K562 (cell line): ENCODE data around the gene SORCS1. TPM values are rescaled to one million over a fixed set of nuclear protein-coding genes. Genes with fewer than 3 reads are reported as not detected.
A peak's percentile ranks its signal among the peaks of the same experiment; 100 is the strongest.

ENCODE experiments used
- ATAC-seq: fragments of 200-7000 bp; cut with Tn5 transposase; 3 replicates; pipeline ENCODE4 v1.9.1; 2020; ENCODE audit warnings: moderate library complexity
- BruUV-seq: library from RNA; stranded (reverse); fragments of 400-500 nt; replicated peaks from 2 replicates; lab custom pipeline; 2021; lab: Mats Ljungman, UMichigan
- CTCF ChIA-PET: fragments of 300-600 bp; formaldehyde crosslinking; extraction: SDS; loops from one replicate; lab custom pipeline; 2021; ENCODE audit warnings: low intra/inter-chr PET ratio; lab: Yijun Ruan, JAX
- POLR2A ChIA-PET: fragments of 300-600, 350-650 bp; sonication (Branson Sonifier 250); formaldehyde crosslinking; extraction: SDS; loops from one replicate; lab custom pipeline; 2021; ENCODE audit warnings: antibody characterized with exemption, inconsistent platforms; lab: Yijun Ruan, JAX
- DNase-seq, 4 experiments: peaks; one replicate each; pipeline versions ENCODE4 v3.0.0 to v3.0.0-alpha.2; 2011 to 2018; ENCODE audit warnings: low spot score in 3 of 4, mixed read lengths in 3 of 4; ENCODE audit errors: extremely low read depth in 1 of 4
- FAIRE-seq: peaks from 2 replicates; lab custom pipeline; 2011; peaks lifted over from hg19 to GRCh38; lab: Jason Lieb, UNC
- H2AFZ ChIP-seq: 2 replicates; pipeline ENCODE4 v1.6.0; 2011; ENCODE audit warnings: low read depth, low read length, control low read depth, inconsistent platforms
- H3K27ac ChIP-seq: fragments of 200-600 bp; 3 replicates; pipeline ENCODE4 v1.8.0; 2011; ENCODE audit warnings: low read depth, mild to moderate bottlenecking, control low read depth, inconsistent platforms, low read length, moderate library complexity, mixed read lengths; ENCODE audit errors: extremely low read depth
- H3K27me3 ChIP-seq, 2 experiments: fragments of 300-600 bp in 1 of 2; 2 replicates in 1 of 2; 3 replicates in 1 of 2; pipeline versions ENCODE4 v1.6.0 to v1.8.0; 2011; ENCODE audit warnings: inconsistent platforms in 2 of 2, low read length in 2 of 2, mild to moderate bottlenecking in 1 of 2, mixed read lengths in 1 of 2, moderate library complexity in 1 of 2; ENCODE audit not compliant: control insufficient read depth in 2 of 2, insufficient read depth in 2 of 2
- H3K36me3 ChIP-seq: fragments of 300-600 bp; 3 replicates; pipeline ENCODE4 v1.8.0; 2011; ENCODE audit warnings: mild to moderate bottlenecking, low read length, inconsistent platforms; ENCODE audit not compliant: control insufficient read depth, insufficient read depth
- H3K4me1 ChIP-seq, 2 experiments: fragments of 200-600 bp in 1 of 2; replicated peaks in 1 of 2; 2 replicates in 1 of 2; 3 replicates in 1 of 2; pipeline versions ENCODE4 v1.5.1 to v1.8.0; 2011; ENCODE audit warnings: inconsistent platforms in 2 of 2, low read length in 2 of 2, mild to moderate bottlenecking in 1 of 2, mixed read lengths in 1 of 2, moderate library complexity in 1 of 2; ENCODE audit not compliant: control insufficient read depth in 2 of 2, insufficient read depth in 2 of 2
- H3K4me2 ChIP-seq: 2 replicates; pipeline ENCODE4 v1.6.1; 2011; ENCODE audit warnings: low read length, control low read depth, inconsistent platforms, mixed read lengths; ENCODE audit not compliant: insufficient read depth
- H3K4me3 ChIP-seq: fragments of 200-600 bp; sonication (generic), shearing (Covaris generic); 2 replicates; pipeline ENCODE4 v1.5.1; 2016; ENCODE audit warnings: control low read depth, inconsistent platforms
- H3K79me2 ChIP-seq: fragments of 200-600 bp; 3 replicates; pipeline ENCODE4 v1.8.0; 2011; ENCODE audit warnings: low read length, inconsistent platforms; ENCODE audit not compliant: control insufficient read depth, insufficient read depth
- H3K9ac ChIP-seq, 2 experiments: 2 replicates each; pipeline versions ENCODE4 v1.6.0 to v1.6.1; 2011; ENCODE audit warnings: low read depth in 2 of 2, low read length in 2 of 2, control low read depth in 1 of 2, inconsistent platforms in 1 of 2, mild to moderate bottlenecking in 1 of 2, mixed read lengths in 1 of 2; ENCODE audit not compliant: insufficient read depth in 1 of 2
- H3K9me1 ChIP-seq: one replicate; pipeline ENCODE4 v1.6.0; 2011; ENCODE audit warnings: inconsistent platforms, mild to moderate bottlenecking, low read length, moderate library complexity; ENCODE audit not compliant: control insufficient read depth, insufficient read depth
- H3K9me3 ChIP-seq: replicated peaks from 2 replicates; pipeline ENCODE4 v1.5.1; 2011; ENCODE audit warnings: low read depth, low read length, inconsistent platforms; ENCODE audit not compliant: control insufficient read depth, insufficient read depth
- H4K20me1 ChIP-seq: replicated peaks from 2 replicates; pipeline ENCODE4 v1.6.1; 2011; ENCODE audit warnings: low read length, inconsistent platforms, mixed read lengths; ENCODE audit not compliant: control insufficient read depth, insufficient read depth
- ARID2 ChIP-seq: fragments of 450-650 bp; IDR thresholded peaks from 2 replicates; pipeline ENCODE4 v1.6.1; 2017; ENCODE audit warnings: antibody characterized with exemption, mild to moderate bottlenecking
- CTCF ChIP-seq, 3 experiments: IDR thresholded peaks in 2 of 3; conservative IDR thresholded peaks in 1 of 3; 2 replicates each; pipeline ENCODE4 v1.5.1; 2011 to 2012; ENCODE audit warnings: low read length in 3 of 3, mild to moderate bottlenecking in 3 of 3, control low read depth in 2 of 3, improper control_type of control experiment in 1 of 3, inconsistent platforms in 1 of 3, low read depth in 1 of 3, mixed read lengths in 1 of 3, moderate library complexity in 1 of 3; ENCODE audit not compliant: insufficient read depth in 2 of 3
- NFE2 ChIP-seq: IDR thresholded peaks from 2 replicates; pipeline ENCODE4 v1.6.1; 2014; ENCODE audit warnings: antibody characterized with exemption, low read depth
- PCBP1 ChIP-seq: fragments of 200-400 bp; formaldehyde crosslinking; IDR thresholded peaks from 2 replicates; pipeline ENCODE4 v1.6.1; 2018; ENCODE audit warnings: mild to moderate bottlenecking, low read depth, low read length; ENCODE audit not compliant: poor library complexity, severe bottlenecking
- PCBP2 ChIP-seq: fragments of 200-400 bp; formaldehyde crosslinking; IDR thresholded peaks from 2 replicates; pipeline ENCODE4 v1.6.1; 2018; ENCODE audit warnings: low read length, low read depth, mild to moderate bottlenecking, moderate library complexity; ENCODE audit not compliant: poor library complexity, severe bottlenecking
- RAD21 ChIP-seq, 2 experiments: fragments of 250-450 bp in 1 of 2; fragments of 450-650 bp in 1 of 2; sonication (Bioruptor Pico) in 1 of 2; formaldehyde crosslinking in 1 of 2; IDR thresholded peaks in 1 of 2; conservative IDR thresholded peaks in 1 of 2; 2 replicates each; pipeline versions ENCODE4 v1.4.0 to v1.8.0; 2020 to 2022; ENCODE audit warnings: mild to moderate bottlenecking in 2 of 2, moderate library complexity in 1 of 2
- REST ChIP-seq, 2 experiments: fragments of 450-650 bp; formaldehyde crosslinking in 1 of 2; IDR thresholded peaks; 2 replicates each; pipeline versions ENCODE4 v1.4.0 to v1.6.1; 2014 to 2020; ENCODE audit warnings: mild to moderate bottlenecking in 2 of 2, borderline replicate concordance in 1 of 2, low read depth in 1 of 2
- SMC3 ChIP-seq: conservative IDR thresholded peaks from 2 replicates; pipeline ENCODE4 v1.6.1; 2011; ENCODE audit warnings: low read depth, low read length, improper control_type of control experiment; ENCODE audit not compliant: insufficient read depth
- ZNF12 ChIP-seq: sonication (generic); formaldehyde crosslinking; IDR thresholded peaks from 2 replicates; pipeline ENCODE4 v1.4.0; 2020; ENCODE audit warnings: mild to moderate bottlenecking, missing genetic modification reagents
- ZNF134 ChIP-seq: fragments of 250-450 bp; sonication (Bioruptor Pico); conservative IDR thresholded peaks from 2 replicates; pipeline ENCODE4 v1.4.0; 2020
- WGBS: fragments of 100-300 bp; shearing (Covaris generic); methylation state at CpG from one replicate; pipeline ENCODE4 v1.1.6; 2016; ENCODE audit warnings: low coverage, mixed read lengths; ENCODE audit not compliant: insufficient coverage; ENCODE audit errors: missing lambda C conversion rate; 5-methylcytosine and 5-hydroxymethylcytosine counted together
- in situ Hi-C: fragments of 300-500 bp; cut with MboI; formaldehyde crosslinking; loops from 4 replicates; pipeline ENCODE4 v1.15.0; 2018; ENCODE audit warnings: inconsistent platforms, mixed read lengths
- intact Hi-C: fragments of 100-400 bp; cut with micrococcal nuclease; formaldehyde crosslinking; loops from 2 replicates; pipeline ENCODE4 v1.14.2; 2022
- polyA plus RNA-seq, 8 experiments: library from polyadenylated mRNA; depleted of rRNA in 4 of 8; stranded (reverse) in 5 of 8; unstranded in 3 of 8; fragments of >200 nt; fragmentation: Nextera tagmentation in 2 of 8; fragmentation: Illumina TruSeq in 1 of 8; extraction: Ambion mirVana in 2 of 8; extraction: Trizol in 1 of 8; gene quantifications; 2 replicates each; pipeline versions ENCODE4 v1.2.1 to v1.2.3, GENCODE V29; 2011 to 2014; ENCODE audit warnings: inconsistent platforms in 1 of 8, missing spikeins in 1 of 8
- total RNA-seq, 7 experiments: library from RNA; depleted of rRNA in 6 of 7; stranded (reverse); fragments of >200 nt in 6 of 7; fragmentation: Illumina TruSeq in 2 of 7; extraction: Trizol in 2 of 7; gene quantifications; 2 replicates each; pipeline versions ENCODE4 v1.2.1 to v1.2.3, GENCODE V29; 2011 to 2021; ENCODE audit warnings: low replicate concordance in 1 of 7

Gene SORCS1
- total and polyA plus RNA-seq, 9 of the 15 experiments (the other 6 are each of a cell fraction or from before 2014, with no cell fraction given): 1.5 to 3.9 (median 2.7) TPM

GRCh38 chr10:106799776-106800175 lies 364.7 kb downstream of the SORCS1 start (continued):
- TF ChIP-seq PCBP2 (no peak), PCBP1 (no peak), NFE2 (no peak), ZNF134 (CRISPR knock-in tag) (no peak)

- WGBS: 0% methylated on average over 4 of the region's 4 CpGs
- H2AFZ ChIP-seq: no peak overlapping the region
- H3K4me3 ChIP-seq: no peak overlapping the region
- H3K4me1 ChIP-seq: no peaks in the 10 kb centered on the region
- H3K9me1 ChIP-seq: no peaks in the 10 kb centered on the region
- ChIA-PET CTCF (no interaction called here), POLR2A (no interaction called here)
- no peaks in the 10 kb centered on the region for H3K79me2 ChIP-seq
- intact Hi-C loops: loop anchor here (1.0 kb wide), 1 partner anchor 349 kb away; no protein-coding TSS in a partner anchor
- no peak overlapping the region for H3K9ac ChIP-seq
- ATAC-seq: peak; percentile 78
- BruUV-seq: no TSS peak
- H3K27ac ChIP-seq: no peak overlapping the region
- H3K27me3 ChIP-seq: no peaks in the 10 kb centered on the region
- H4K20me1 ChIP-seq: no peaks in the 10 kb centered on the region
- FAIRE-seq: peak; percentile 15
- H3K4me2 ChIP-seq: no peak overlapping the region
- in situ Hi-C loops: no loop called here
- DNase-seq: peak; percentile 17 to 44 (median 28)
- no peaks in the 10 kb centered on the region for H3K9me3 ChIP-seq
- no peaks in the 10 kb centered on the region for H3K36me3 ChIP-seq
- TF ChIP-seq ARID2 (0 out of 2 replicates have a peak, but pooled peaks have one; percentile 10), REST (IDR thresholded peaks at IDR 0.05; ENCODE audit: borderline replicate concordance) (peak; percentile 69), REST (CRISPR knock-in tag; IDR thresholded peaks at IDR 0.05; ENCODE audit: low read depth) (no peak), SMC3 (peak; percentile 56; the same call in 1 of the 2 replicates), RAD21 (CRISPR knock-in tag; conservative IDR thresholded peaks at IDR 0.05 in 1 of 2, IDR thresholded peaks at IDR 0.05 in 1 of 2) (peak; percentile 51 to 77), ZNF12 (CRISPR knock-in tag) (no peak), CTCF (IDR thresholded peaks at IDR 0.05 in 2 of 3, conservative IDR thresholded peaks at IDR 0.05 in 1 of 3; ENCODE audit: insufficient read depth in 2 of 3, low read depth in 1 of 3, low read length in 3 of 3) (peak; percentile 35 to 58 (median 58); a peak in 5 of 6 replicates)
Observed at GRCh38 chr10:106795619-106796018, 368.9 kb downstream of the SORCS1 start.
